Calu3 (cell line): ENCODE results near the gene MBD1. TPM values are rescaled to one million over a fixed set of nuclear protein-coding genes. Genes with fewer than 3 reads are reported as not detected.

ENCODE experiments used
- Bru-seq: library from RNA; stranded (reverse); fragments of 400-500 nt; gene quantifications from one replicate; lab custom pipeline; 2021; lab: Mats Ljungman, UMichigan
- BruChase-seq, 2 experiments: library from RNA; stranded (reverse); fragments of 400-500 nt; gene quantifications; one replicate each; lab custom pipeline; 2021; lab: Mats Ljungman, UMichigan
- BruUV-seq: library from RNA; stranded (reverse); fragments of 400-500 nt; replicated peaks from 2 replicates; lab custom pipeline; 2021; lab: Mats Ljungman, UMichigan
- CTCF ChIA-PET: fragments of 300-600 bp; sonication (Branson Sonifier 250); formaldehyde crosslinking; loops from one replicate; lab custom pipeline; 2022; ENCODE audit warnings: antibody characterized with exemption; lab: Charles Lee
- DNase-seq: peaks from one replicate; pipeline ENCODE4 v3.0.0; 2022
- H3K27ac Mint-ChIP-seq: one replicate; pipeline ENCODE4 v1.8.0; 2022; ENCODE audit warnings: mixed read lengths; ENCODE audit not compliant: unreplicated experiment
- H3K27me3 Mint-ChIP-seq: one replicate; pipeline ENCODE4 v1.8.0; 2022; ENCODE audit warnings: mixed read lengths; ENCODE audit not compliant: unreplicated experiment
- H3K36me3 Mint-ChIP-seq: one replicate; pipeline ENCODE4 v1.8.0; 2022; ENCODE audit warnings: mild to moderate bottlenecking, moderate library complexity, mixed read lengths; ENCODE audit not compliant: insufficient read depth, unreplicated experiment
- H3K4me1 Mint-ChIP-seq: one replicate; pipeline ENCODE4 v1.8.0; 2022; ENCODE audit warnings: mild to moderate bottlenecking, low read depth, mixed read lengths; ENCODE audit not compliant: unreplicated experiment
- H3K4me3 Mint-ChIP-seq: one replicate; pipeline ENCODE4 v1.8.0; 2022; ENCODE audit warnings: mild to moderate bottlenecking, low read depth, moderate library complexity, mixed read lengths; ENCODE audit not compliant: unreplicated experiment
- H3K9me3 Mint-ChIP-seq: one replicate; pipeline ENCODE4 v1.8.0; 2022; ENCODE audit warnings: low read depth, mixed read lengths; ENCODE audit not compliant: unreplicated experiment
- intact Hi-C: fragments of 100-400 bp; cut with micrococcal nuclease; formaldehyde crosslinking; loops from one replicate; pipeline ENCODE4 v1.10.0; 2022; ENCODE audit not compliant: unreplicated experiment
- long read RNA-seq: library from polyadenylated mRNA; stranded (forward); transcript quantifications from one replicate; pipeline ENCODE4 v2.0.0, GENCODE V29; 2022
- total RNA-seq: library from RNA; stranded (reverse); gene quantifications from 2 replicates; pipeline ENCODE4 v1.2.3, GENCODE V29; 2022
- TF ChIP-seq, protein P1 (sequence below): fragments of 200-600 bp; IDR thresholded peaks from one replicate; pipeline ENCODE4 v1.8.0; 2022; ENCODE audit warnings: antibody characterized with exemption; ENCODE audit not compliant: unreplicated experiment

Gene MBD1, protein sequence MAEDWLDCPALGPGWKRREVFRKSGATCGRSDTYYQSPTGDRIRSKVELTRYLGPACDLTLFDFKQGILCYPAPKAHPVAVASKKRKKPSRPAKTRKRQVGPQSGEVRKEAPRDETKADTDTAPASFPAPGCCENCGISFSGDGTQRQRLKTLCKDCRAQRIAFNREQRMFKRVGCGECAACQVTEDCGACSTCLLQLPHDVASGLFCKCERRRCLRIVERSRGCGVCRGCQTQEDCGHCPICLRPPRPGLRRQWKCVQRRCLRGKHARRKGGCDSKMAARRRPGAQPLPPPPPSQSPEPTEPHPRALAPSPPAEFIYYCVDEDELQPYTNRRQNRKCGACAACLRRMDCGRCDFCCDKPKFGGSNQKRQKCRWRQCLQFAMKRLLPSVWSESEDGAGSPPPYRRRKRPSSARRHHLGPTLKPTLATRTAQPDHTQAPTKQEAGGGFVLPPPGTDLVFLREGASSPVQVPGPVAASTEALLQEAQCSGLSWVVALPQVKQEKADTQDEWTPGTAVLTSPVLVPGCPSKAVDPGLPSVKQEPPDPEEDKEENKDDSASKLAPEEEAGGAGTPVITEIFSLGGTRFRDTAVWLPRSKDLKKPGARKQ
- total RNA-seq (70.5 and 88.0 TPM in 2 replicates), Bru-seq, nascent RNA (percentile 80 among the genes with signal in this experiment), BruChase-seq, experiment 1, labeled RNA remaining after a 6-hour chase (percentile 86 among the genes with signal in this experiment), BruChase-seq, experiment 2, labeled RNA remaining after a 2-hour chase (percentile 89 among the genes with signal in this experiment)
- long read RNA-seq, partial matches to known transcripts, result 16 of 34 reads
- long read RNA-seq, other reads (novel, unspliced or antisense), result 12 of 34 reads

DNA sequence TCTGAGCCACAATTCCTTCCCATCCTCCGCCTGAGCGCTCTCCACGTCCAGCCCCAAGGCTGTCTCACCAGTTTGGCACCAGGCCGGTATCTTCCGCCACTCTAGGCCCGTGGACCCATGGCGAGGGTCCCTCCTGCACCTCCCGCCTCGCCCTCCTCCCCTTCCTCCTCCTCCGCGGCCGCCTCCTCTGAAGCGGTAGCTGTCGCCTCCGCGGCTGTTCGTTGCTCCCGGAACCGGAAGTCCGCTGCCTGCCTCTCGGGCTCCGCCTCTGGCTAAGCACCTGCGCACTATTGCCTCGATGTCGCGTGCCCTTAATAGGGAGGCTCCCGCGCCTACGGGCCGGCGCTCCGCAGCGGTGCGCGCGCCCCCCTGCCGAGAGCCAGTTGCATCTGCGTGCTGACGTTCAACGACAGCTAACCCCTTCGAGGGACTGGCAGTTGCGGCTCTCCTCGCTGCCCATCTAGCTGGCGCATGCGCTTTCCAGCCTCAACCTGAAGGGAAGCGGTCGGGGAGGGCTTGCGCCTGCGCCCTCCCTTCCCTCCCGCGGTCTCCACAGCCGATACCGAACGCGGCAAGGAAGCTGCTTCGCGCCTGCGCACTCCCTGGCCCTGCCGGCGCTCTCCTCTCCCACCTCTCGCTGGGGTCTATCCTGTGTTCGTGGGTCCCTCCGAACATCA is at the start of gene MBD1:
MBD1 (minus strand) TSS at position 229 of the 677 bp plus-strand sequence. CDS start 1,531 bp downstream, outside the sequence.
- TF ChIP-seq, protein P1, sequence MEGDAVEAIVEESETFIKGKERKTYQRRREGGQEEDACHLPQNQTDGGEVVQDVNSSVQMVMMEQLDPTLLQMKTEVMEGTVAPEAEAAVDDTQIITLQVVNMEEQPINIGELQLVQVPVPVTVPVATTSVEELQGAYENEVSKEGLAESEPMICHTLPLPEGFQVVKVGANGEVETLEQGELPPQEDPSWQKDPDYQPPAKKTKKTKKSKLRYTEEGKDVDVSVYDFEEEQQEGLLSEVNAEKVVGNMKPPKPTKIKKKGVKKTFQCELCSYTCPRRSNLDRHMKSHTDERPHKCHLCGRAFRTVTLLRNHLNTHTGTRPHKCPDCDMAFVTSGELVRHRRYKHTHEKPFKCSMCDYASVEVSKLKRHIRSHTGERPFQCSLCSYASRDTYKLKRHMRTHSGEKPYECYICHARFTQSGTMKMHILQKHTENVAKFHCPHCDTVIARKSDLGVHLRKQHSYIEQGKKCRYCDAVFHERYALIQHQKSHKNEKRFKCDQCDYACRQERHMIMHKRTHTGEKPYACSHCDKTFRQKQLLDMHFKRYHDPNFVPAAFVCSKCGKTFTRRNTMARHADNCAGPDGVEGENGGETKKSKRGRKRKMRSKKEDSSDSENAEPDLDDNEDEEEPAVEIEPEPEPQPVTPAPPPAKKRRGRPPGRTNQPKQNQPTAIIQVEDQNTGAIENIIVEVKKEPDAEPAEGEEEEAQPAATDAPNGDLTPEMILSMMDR, result no peak
- peak; percentile 96 for DNase-seq
- Mint-ChIP-seq H3K36me3 (peaks cover 51% of the 10 kb centered on the region), H3K27me3 (no peaks in the 10 kb centered on the region), H3K4me1 (peaks cover 35% of the 10 kb centered on the region), H3K4me3 (peak within 1 kb of the TSS; percentile 90), H3K9me3 (no peaks in the 10 kb centered on the region), H3K27ac (peak within 1 kb of the TSS; percentile 89)
- intact Hi-C loops, result no loop called here
- BruUV-seq, result no TSS peak
- CTCF ChIA-PET, result interaction anchor here (0.8 to 1.6 kb wide), 8 partner anchors 13 to 148 kb away, joined by 3 to 11 read pairs (median 4); partner anchors contain the start of gene CFAP53

DNA sequence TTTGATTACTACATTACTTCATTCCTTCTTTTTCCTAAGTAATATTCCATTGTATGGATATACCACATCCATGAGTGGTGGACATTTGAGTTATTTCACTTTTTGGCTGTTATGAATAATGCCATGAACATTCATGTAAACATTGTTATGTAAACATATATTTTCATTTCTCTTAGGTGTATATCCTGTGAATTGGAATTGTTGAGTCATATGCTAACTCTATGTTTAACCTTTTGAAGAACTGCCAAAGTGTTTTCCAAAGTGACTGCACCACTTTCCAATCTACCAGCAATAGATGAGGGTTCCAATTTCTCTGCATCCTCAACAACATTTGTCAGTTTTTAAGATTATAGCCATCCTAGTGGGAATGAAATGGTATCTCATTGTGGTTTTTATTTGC is 48.9 kb upstream of the MBD1 start:
- Mint-ChIP-seq H3K9me3 (no peaks in the 10 kb centered on the region), H3K4me3 (no peak overlapping the region), H3K4me1 (no peaks in the 10 kb centered on the region), H3K27ac (no peak overlapping the region), H3K27me3 (peaks cover 51% of the 10 kb centered on the region), H3K36me3 (no peaks in the 10 kb centered on the region)
- BruUV-seq, result no TSS peak
- CTCF ChIA-PET, result no interaction called here
- DNase-seq, result no peak
- intact Hi-C loops, result no loop called here
- TF ChIP-seq, protein P1, result no peak

DNA sequence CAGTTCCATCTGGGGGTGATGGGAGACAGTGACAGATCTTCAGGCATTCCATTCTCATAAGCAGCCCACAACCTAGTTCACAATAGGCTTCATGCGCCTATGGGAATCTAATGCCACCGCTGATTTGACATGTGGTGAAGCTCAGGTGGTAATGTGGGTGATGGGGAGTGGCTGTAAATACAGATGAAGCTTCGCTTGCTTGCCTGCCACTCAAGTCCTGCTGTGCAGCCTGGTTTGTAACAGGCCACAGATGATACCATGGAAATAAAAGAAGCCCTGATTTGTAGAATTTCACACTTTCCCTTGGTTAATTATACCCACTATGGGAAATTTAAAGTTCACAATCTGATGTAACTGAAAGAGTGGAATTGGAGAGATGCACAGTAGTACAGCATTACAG is 46.7 kb upstream of the MBD1 start:
- H3K36me3 Mint-ChIP-seq, result no peaks in the 10 kb centered on the region
- intact Hi-C loops, result no loop called here

More for the DNA sequence above, 46.7 kb upstream of the MBD1 start:
- no TSS peak for BruUV-seq
- Mint-ChIP-seq H3K4me3 (no peak overlapping the region), H3K4me1 (no peaks in the 10 kb centered on the region), H3K9me3 (no peaks in the 10 kb centered on the region), H3K27me3 (peaks cover 67% of the 10 kb centered on the region), H3K27ac (no peak overlapping the region)
- DNase-seq, result no peak
- TF ChIP-seq, protein P1, result no peak
- CTCF ChIA-PET, result no interaction called here
